Esophagus (tissue), 2 donors: ENCODE results near the gene SNX4. TPM values are rescaled to one million over a fixed set of nuclear protein-coding genes. Genes with fewer than 3 reads are reported as not detected.
"Not testable (repeated sequence)": the region's sequence is repeated elsewhere in the genome, so short reads cannot be mapped to it uniquely, and the experiment has no call there.

Source experiments
- H3K27ac ChIP-seq, 2 donors: one replicate each; pipeline ENCODE4 v1.5.1; 2013; ENCODE audit warnings: low read depth in 2 of 2, mild to moderate bottlenecking in 2 of 2, inconsistent platforms in 1 of 2, low read length in 1 of 2, moderate library complexity in 1 of 2
- H3K27me3 ChIP-seq, 2 donors: one replicate each; pipeline ENCODE4 v1.6.1; 2013; ENCODE audit warnings: low read length in 2 of 2, control low read depth in 1 of 2, mild to moderate bottlenecking in 1 of 2; ENCODE audit not compliant: insufficient read depth in 2 of 2, control insufficient read depth in 1 of 2
- H3K36me3 ChIP-seq, 2 donors: one replicate each; pipeline ENCODE4 v1.6.1; 2013; ENCODE audit warnings: low read length in 1 of 2; ENCODE audit not compliant: control insufficient read depth in 2 of 2, insufficient read depth in 2 of 2
- H3K4me1 ChIP-seq, 2 donors: one replicate each; pipeline ENCODE4 v1.6.1; 2013; ENCODE audit warnings: low read length in 1 of 2; ENCODE audit not compliant: control insufficient read depth in 2 of 2, insufficient read depth in 2 of 2
- H3K4me3 ChIP-seq, 2 donors: one replicate each; pipeline ENCODE4 v1.5.1; 2013; ENCODE audit warnings: low read length in 2 of 2, mild to moderate bottlenecking in 2 of 2, low read depth in 1 of 2, moderate library complexity in 1 of 2
- H3K9me3 ChIP-seq, 2 donors: one replicate each; pipeline ENCODE4 v1.6.1; 2013; ENCODE audit warnings: mild to moderate bottlenecking in 2 of 2, low read depth in 1 of 2, low read length in 1 of 2, moderate library complexity in 1 of 2; ENCODE audit not compliant: control insufficient read depth in 2 of 2, insufficient read depth in 1 of 2
- WGBS, 2 donors: extraction: QIAGEN DNeasy Blood & Tissue Kit; methylation state at CpG; one replicate each; pipeline ENCODE4 v1.1.7; 2013; 5-methylcytosine and 5-hydroxymethylcytosine counted together
- polyA plus RNA-seq, 2 donors: library from polyadenylated mRNA; stranded (reverse); fragments of 200-250 nt; gene quantifications; one replicate each; pipeline ENCODE4 v1.2.3, GENCODE V29; 2013
- donor health status: healthy with polysubstance abuse.
- donor health status: Bipolar disorder and iron deficiency.

SNX4 gene
- polyA plus RNA-seq, 2 donors = 9.6 to 12.5 TPM

DNA sequence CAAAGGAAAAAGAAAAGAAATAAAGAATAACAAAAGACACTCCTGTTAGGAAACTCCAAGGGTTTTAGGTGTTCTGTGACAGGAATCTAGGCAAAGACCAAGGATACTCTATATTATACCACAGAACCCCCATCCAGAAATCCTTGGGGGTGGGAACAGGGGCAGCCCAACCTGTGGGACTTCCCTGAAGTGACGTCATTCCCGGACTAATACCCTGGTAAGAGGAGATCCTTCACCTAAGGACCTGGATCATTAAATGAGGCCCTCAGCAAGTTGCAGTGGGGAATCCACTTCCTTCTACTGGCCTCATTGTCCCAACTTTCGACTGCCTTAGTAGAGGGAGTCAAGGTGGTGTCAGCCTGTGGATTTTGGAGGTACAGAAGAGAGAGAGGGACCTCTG is 103.8 kb downstream of the SNX4 start:
- Histone ChIP-seq H3K36me3 (no peaks in the 10 kb centered on the region), H3K27ac (no peak overlapping the region), H3K4me3 (no peak overlapping the region), H3K4me1 (no peaks in the 10 kb centered on the region), H3K27me3 (no peaks in the 10 kb centered on the region), H3K9me3 (no peaks in the 10 kb centered on the region)
- WGBS, 2 donors = 78 to 79% methylated on average over 3 of the region's 3 CpGs

DNA sequence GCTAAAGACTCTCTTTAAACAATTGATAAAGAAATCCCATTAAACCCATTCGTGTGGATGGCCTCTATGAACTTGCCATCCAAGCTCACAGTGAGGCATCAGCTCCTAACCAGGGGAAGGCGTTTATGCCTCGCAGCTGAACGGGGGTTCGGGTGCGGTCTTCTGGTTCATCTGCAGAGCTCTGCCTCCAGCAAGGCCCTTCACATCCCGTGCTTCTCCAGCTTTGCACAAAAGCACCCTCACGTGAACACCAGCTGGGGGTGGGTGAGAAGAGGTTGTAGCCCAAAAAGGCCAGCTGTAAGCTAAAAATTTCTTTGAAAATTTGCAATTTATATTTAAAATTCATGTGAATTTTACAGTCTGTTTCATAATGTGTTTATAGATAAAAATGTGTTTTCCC is 105.3 kb downstream of the SNX4 start:
- Histone ChIP-seq H3K27me3 (no peaks in the 10 kb centered on the region), H3K27ac (no peak overlapping the region), H3K9me3 (no peaks in the 10 kb centered on the region), H3K4me3 (no peak overlapping the region), H3K4me1 (no peaks in the 10 kb centered on the region), H3K36me3 (no peaks in the 10 kb centered on the region)
- 75 to 80% methylated on average over 8 of the region's 8 CpGs for WGBS, 2 donors

DNA sequence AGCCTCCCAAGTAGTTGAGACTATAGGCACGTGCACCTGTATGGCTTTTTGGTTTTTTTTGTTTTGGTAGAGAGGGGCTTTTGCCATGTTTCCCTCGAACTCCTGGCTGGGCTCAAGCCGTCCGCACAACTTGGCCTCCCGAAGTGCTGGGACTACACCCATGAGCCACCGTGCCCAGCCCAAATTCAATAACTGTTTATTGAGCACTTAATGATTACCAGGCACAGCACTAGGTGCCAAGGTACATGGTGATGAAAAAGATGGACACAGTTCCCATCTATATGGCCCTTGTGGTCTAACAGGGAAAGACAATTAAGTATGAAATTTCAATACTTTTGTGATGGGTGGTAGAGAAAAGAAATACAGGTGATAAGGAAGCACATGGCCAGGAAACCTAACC is 109.1 kb downstream of the SNX4 start:
- Histone ChIP-seq H3K9me3 (no peaks in the 10 kb centered on the region), H3K4me3 (no peak overlapping the region), H3K27ac (no peak overlapping the region), H3K4me1 (no peaks in the 10 kb centered on the region), H3K27me3 (no peaks in the 10 kb centered on the region), H3K36me3 (no peaks in the 10 kb centered on the region)
- 87 to 92% methylated on average over 6 of the region's 6 CpGs for whole genome bisulfite sequencing, 2 donors

DNA sequence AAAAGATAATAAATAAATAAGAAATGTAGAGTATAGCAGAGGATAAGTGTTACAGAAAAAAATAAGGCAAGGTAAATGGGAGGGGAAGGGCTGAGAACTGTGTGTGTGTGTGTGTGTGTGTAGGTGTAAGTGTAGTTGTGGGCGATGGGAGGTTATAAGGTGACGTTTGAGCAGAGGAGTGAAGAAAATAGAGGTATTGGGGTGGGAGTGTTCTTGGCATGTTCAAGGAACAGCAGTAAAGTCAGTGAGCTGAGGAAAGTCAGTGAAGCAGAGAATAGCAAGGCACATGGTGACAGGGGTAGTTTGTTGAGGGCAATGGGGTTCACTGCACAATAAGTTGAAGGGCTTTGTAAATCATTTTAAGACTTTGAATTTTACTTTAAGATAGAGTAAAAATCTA is 113.9 kb downstream of the SNX4 start:
- Histone ChIP-seq H3K27ac (no peak overlapping the region), H3K36me3 (no peaks in the 10 kb centered on the region), H3K4me1 (no peaks in the 10 kb centered on the region), H3K4me3 (no peak overlapping the region), H3K27me3 (no peaks in the 10 kb centered on the region), H3K9me3 (no peaks in the 10 kb centered on the region)
- WGBS, 2 donors = 83 to 84% methylated on average over 2 of the region's 2 CpGs

DNA sequence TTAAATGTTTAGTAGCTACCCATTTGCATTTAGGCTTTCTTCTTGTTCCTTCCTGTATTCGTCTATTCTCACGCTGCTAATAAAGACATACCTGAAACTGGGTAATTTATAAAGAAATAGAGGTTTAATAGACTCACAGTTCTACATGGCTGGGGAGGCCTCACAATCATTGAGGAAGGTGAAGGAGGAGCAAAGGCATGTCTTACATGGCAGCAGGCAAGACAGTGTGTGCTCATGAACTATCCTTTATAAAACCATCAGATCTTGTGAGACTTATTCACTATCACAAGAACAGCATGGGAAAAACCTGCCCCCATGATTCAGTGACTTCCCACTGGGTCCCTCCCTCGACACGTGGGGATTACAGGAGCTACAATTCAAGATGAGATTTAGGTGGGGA is 114.5 kb downstream of the SNX4 start:
- H3K4me3 ChIP-seq, H3K27ac ChIP-seq, H3K36me3 ChIP-seq, H3K9me3 ChIP-seq, H3K4me1 ChIP-seq, H3K27me3 ChIP-seq: not testable (repeated sequence)
- 92 to 98% methylated on average over 4 of the region's 4 CpGs for WGBS, 2 donors

DNA sequence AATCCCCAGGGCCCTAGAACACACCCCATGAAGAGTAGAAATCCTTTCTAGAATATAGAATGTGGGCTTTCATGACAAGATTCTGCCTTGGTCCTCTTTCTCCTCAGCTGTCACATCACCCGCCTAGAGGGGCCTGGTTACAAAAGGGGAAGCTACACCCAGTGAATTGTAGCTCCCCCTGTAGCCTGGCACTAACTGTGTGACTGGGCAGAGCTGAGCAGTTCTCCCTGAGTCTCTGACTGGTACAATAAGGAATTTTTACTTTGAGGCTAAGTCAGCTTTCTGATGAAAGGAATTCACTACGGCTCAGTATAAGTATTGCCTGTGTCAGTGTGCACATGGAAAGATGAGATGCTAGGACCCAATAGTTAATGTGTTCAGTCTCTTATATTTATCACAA is 116.2 kb downstream of the SNX4 start:
- Histone ChIP-seq H3K4me1 (no peaks in the 10 kb centered on the region), H3K9me3 (no peaks in the 10 kb centered on the region), H3K4me3 (no peak overlapping the region), H3K36me3 (no peaks in the 10 kb centered on the region), H3K27me3 (no peaks in the 10 kb centered on the region), H3K27ac (no peak overlapping the region)
- 92 to 98% methylated on average over 2 of the region's 2 CpGs for WGBS, 2 donors

DNA sequence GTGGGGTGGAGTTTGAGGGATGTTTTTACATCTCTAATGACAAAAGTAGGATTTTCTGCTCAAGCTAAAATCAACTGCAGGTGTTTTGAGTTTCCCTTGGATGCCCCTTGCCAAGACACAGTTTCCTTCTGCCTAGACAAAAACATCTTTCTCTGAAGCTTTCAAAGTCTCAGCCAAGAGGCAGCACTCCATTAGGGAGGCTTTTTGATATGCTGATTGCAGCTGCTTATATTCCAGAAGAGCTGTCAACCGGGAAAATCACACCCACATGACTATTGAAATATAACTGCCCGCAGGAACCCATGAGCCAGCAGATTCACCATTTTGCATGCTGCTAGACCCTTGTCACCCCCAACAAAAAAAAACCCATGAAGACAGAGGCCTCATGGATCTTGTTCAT is 117.4 kb downstream of the SNX4 start:
- Histone ChIP-seq H3K4me3 (no peak overlapping the region), H3K27me3 (no peaks in the 10 kb centered on the region), H3K4me1 (no peaks in the 10 kb centered on the region), H3K36me3 (no peaks in the 10 kb centered on the region), H3K27ac (no peak overlapping the region), H3K9me3 (no peaks in the 10 kb centered on the region)
- 82 to 85% methylated on average over 2 of the region's 2 CpGs for WGBS, 2 donors

DNA sequence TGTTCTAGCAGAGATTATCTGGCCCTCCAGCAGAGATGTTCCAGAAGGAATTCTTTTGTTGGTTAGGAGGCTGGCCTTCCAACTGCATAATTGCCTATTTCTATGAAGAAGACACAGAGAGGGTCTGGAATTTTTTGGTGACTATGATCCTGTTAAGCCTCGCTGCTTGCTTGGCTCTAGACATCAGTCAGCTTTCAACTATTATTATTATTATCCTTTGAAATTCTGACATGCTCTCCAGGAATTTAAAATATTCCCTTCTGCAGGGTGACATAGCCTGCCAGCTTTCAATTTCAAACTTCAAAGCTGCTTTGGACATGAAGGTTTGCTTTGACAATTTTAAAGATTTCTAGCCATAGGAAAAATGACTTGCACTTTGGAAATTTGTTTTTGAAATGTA is 118.6 kb downstream of the SNX4 start:
- WGBS, 2 donors = 45 to 67% methylated on average over 1 of the region's 1 CpG
- Histone ChIP-seq H3K4me3 (no peak overlapping the region), H3K27me3 (no peaks in the 10 kb centered on the region), H3K4me1 (no peaks in the 10 kb centered on the region), H3K9me3 (no peaks in the 10 kb centered on the region), H3K36me3 (no peaks in the 10 kb centered on the region), H3K27ac (no peak overlapping the region)

DNA sequence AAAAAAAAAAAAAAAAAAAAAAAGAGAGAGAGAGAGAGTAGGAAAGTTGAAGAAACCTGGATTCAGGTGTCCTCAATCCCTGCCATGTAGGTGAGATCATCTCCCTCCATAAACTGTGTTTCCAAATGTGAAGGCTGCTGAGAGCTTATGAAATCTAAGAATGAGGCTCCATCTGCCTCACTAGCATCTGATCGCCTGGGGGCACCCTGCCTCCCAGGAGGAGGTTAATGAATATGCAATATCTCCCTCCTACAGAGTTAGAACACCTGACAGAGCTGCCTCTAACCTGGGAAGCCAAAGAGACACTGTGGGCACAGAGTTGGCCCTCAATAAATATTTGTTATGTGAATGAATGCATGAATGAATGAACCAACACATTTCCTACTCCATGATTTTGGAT is 121.0 kb downstream of the SNX4 start:
- Histone ChIP-seq H3K36me3 (no peaks in the 10 kb centered on the region), H3K9me3 (no peaks in the 10 kb centered on the region), H3K27me3 (no peaks in the 10 kb centered on the region), H3K27ac (no peak overlapping the region), H3K4me3 (no peak overlapping the region), H3K4me1 (no peaks in the 10 kb centered on the region)
- WGBS, 2 donors = 24 to 28% methylated on average over 1 of the region's 1 CpG
